GM12801 (cell line): Measurements from ENCODE around the gene HES4.

Experiments used
- CTCF ChIP-seq: IDR thresholded peaks from one replicate; pipeline ENCODE4 v1.5.1; 2011; ENCODE audit warnings: control low read depth; ENCODE audit not compliant: insufficient read length; ENCODE audit errors: extremely low read depth

The HES4 gene

GRCh38 chr1:981955-982558 lies 17.8 kb downstream of the HES4 start, which contains the start of gene PERM1:
Gene PERM1 (minus strand): TSS chr1:982093. CDS start chr1:981029, 1,064 bp downstream.
- no peak for TF ChIP-seq CTCF

GRCh38 chr1:981491-981954 lies 18.4 kb downstream of the HES4 start:
- no peak for TF ChIP-seq CTCF

GRCh38 chr1:980602-981395 lies 19.1 kb downstream of the HES4 start:
- TF ChIP-seq CTCF: no peak

- TF ChIP-seq CTCF: no peak
Measured at GRCh38 chr1:980137-980571, 19.7 kb downstream of the HES4 start.

GRCh38 chr1:979744-980072 lies 20.2 kb downstream of the HES4 start:
- TF ChIP-seq CTCF: no peak

GRCh38 chr1:978835-979743 lies 20.8 kb downstream of the HES4 start:
- TF ChIP-seq CTCF: no peak
